Effector memory CD4-positive, alpha-beta T cell (primary cell): ENCODE results near the gene CADM1.

ENCODE experiments used
- DNase-seq, 3 donors: peaks; one replicate each; pipeline ENCODE4 v3.0.0-alpha.2; 2020
- H3K27ac ChIP-seq: 2 replicates; pipeline ENCODE4 v1.7.0; 2013; ENCODE audit warnings: mild to moderate bottlenecking, low read length, moderate library complexity; ENCODE audit not compliant: insufficient read depth, poor library complexity, severe bottlenecking
- H3K27me3 ChIP-seq: replicated peaks from 2 replicates; pipeline ENCODE4 v1.7.0; 2013; ENCODE audit warnings: mild to moderate bottlenecking, low read length; ENCODE audit not compliant: insufficient read depth, control insufficient read depth, poor library complexity, severe bottlenecking
- H3K36me3 ChIP-seq: 2 replicates; pipeline ENCODE4 v1.7.0; 2013; ENCODE audit warnings: mild to moderate bottlenecking, low read length, moderate library complexity; ENCODE audit not compliant: control insufficient read depth, insufficient read depth
- H3K4me1 ChIP-seq: 2 replicates; pipeline ENCODE4 v1.7.0; 2013; ENCODE audit warnings: low read length, mild to moderate bottlenecking; ENCODE audit not compliant: control insufficient read depth, insufficient read depth, poor library complexity, severe bottlenecking
- H3K4me3 ChIP-seq: 2 replicates; pipeline ENCODE4 v1.7.0; 2013; ENCODE audit warnings: low read length, low read depth, mild to moderate bottlenecking; ENCODE audit not compliant: insufficient read depth, poor library complexity, severe bottlenecking
- H3K9me3 ChIP-seq: 2 replicates; pipeline ENCODE4 v1.7.0; 2013; ENCODE audit warnings: mild to moderate bottlenecking, low read length, moderate library complexity; ENCODE audit not compliant: control insufficient read depth

CADM1 gene

DNA sequence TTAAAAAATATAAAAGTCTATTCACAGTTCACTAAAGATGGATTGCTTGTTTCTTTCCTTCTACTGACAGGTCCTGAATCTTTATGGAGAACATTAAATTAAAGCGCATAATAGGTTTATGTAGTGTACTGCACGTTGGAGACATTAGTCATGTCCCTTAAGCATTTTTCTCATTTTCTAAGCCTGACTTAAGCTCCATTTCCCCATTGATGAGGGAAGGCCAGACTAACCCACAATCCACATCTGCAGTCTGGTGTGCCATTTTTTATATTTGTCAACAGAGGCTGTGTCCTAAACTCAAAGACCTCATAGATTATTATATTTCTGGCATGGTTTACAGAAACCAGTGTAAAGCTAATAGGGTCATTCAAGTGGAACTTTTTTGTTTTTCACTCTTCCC, 39.9 kb downstream of the CADM1 start:
- Histone ChIP-seq H3K27me3 (no peaks in the 10 kb centered on the region), H3K4me3 (no peak overlapping the region), H3K9me3 (no peaks in the 10 kb centered on the region), H3K4me1 (no peaks in the 10 kb centered on the region), H3K36me3 (no peaks in the 10 kb centered on the region), H3K27ac (no peak overlapping the region)
- no peak for DNase-seq

GRCh38 chr11:115463606-115464005, 40.6 kb downstream of the CADM1 start:
- no peaks in the 10 kb centered on the region for H3K36me3 ChIP-seq
- no peaks in the 10 kb centered on the region for H3K4me1 ChIP-seq
- H3K27ac ChIP-seq: no peak overlapping the region
- H3K4me3 ChIP-seq: no peak overlapping the region
- H3K9me3 ChIP-seq: no peaks in the 10 kb centered on the region
- H3K27me3 ChIP-seq: no peaks in the 10 kb centered on the region
- DNase-seq: no peak

DNA sequence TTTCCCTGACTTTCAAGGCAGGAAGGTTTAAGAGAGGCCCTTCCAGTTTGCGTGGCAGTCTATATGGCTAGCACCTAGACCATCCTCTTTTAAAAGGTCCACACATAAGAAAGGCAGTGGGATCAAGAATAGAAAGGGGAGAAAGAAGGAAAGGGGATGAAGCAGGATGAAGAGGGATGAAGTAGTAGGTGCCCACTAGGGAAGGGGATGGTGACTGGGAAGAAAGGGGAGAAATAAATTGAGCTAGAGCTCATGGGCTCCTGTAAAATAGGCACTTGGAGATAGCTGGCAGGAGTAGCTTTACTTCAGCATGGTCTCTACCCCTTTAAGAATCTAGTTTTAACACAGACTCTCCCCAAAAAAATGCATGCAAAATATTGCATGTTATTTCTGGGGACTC, 41.5 kb downstream of the CADM1 start:
- H3K9me3 ChIP-seq: no peaks in the 10 kb centered on the region
- DNase-seq: no peak
- H3K27ac ChIP-seq: no peak overlapping the region
- H3K4me3 ChIP-seq: no peak overlapping the region
- no peaks in the 10 kb centered on the region for H3K36me3 ChIP-seq
- H3K4me1 ChIP-seq: no peaks in the 10 kb centered on the region
- no peaks in the 10 kb centered on the region for H3K27me3 ChIP-seq

- H3K27ac ChIP-seq: no peak overlapping the region
- no peak overlapping the region for H3K4me3 ChIP-seq
- H3K4me1 ChIP-seq: no peaks in the 10 kb centered on the region
- no peaks in the 10 kb centered on the region for H3K36me3 ChIP-seq
- no peaks in the 10 kb centered on the region for H3K9me3 ChIP-seq
- H3K27me3 ChIP-seq: no peaks in the 10 kb centered on the region
- DNase-seq: no peak
Measured at GRCh38 chr11:115462004-115462541, 42.1 kb downstream of the CADM1 start.

- DNase-seq: no peak
- Histone ChIP-seq H3K4me1 (no peaks in the 10 kb centered on the region), H3K4me3 (no peak overlapping the region)
Measured at GRCh38 chr11:115460512-115460911, 43.7 kb downstream of the CADM1 start.

DNA sequence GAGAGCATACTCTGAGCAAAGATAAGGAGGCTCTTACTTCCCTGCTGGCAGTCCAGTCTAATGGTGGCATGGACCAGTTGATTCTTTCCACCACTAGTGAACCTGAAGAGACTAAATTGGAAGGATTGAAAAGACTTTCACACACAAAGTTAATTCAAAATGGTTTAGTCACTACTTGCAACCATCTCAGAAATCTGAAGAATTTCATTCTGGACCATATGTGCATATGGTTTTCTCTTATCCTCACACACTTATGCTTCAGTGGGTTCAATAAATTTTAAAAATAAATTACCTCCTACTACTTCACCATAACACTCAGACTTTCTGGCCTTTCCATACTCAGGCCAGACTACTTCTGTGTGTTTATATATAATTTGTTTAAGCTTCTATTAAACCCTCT, 44.7 kb downstream of the CADM1 start:
- Histone ChIP-seq H3K36me3 (no peaks in the 10 kb centered on the region), H3K4me1 (no peaks in the 10 kb centered on the region), H3K4me3 (no peak overlapping the region), H3K9me3 (no peaks in the 10 kb centered on the region), H3K27me3 (no peaks in the 10 kb centered on the region), H3K27ac (no peak overlapping the region)
- no peak for DNase-seq

More at GRCh38 chr11:115460512-115460911, 43.7 kb downstream of the CADM1 start:
- Histone ChIP-seq H3K27me3 (no peaks in the 10 kb centered on the region), H3K27ac (no peak overlapping the region), H3K9me3 (no peaks in the 10 kb centered on the region), H3K36me3 (no peaks in the 10 kb centered on the region)

- H3K9me3 ChIP-seq: no peaks in the 10 kb centered on the region
- H3K36me3 ChIP-seq: no peaks in the 10 kb centered on the region
- H3K27me3 ChIP-seq: no peaks in the 10 kb centered on the region
- DNase-seq: no peak
- no peaks in the 10 kb centered on the region for H3K4me1 ChIP-seq
- H3K27ac ChIP-seq: no peak overlapping the region
- H3K4me3 ChIP-seq: no peak overlapping the region
Measured at GRCh38 chr11:115458877-115459276, 45.3 kb downstream of the CADM1 start.

DNA sequence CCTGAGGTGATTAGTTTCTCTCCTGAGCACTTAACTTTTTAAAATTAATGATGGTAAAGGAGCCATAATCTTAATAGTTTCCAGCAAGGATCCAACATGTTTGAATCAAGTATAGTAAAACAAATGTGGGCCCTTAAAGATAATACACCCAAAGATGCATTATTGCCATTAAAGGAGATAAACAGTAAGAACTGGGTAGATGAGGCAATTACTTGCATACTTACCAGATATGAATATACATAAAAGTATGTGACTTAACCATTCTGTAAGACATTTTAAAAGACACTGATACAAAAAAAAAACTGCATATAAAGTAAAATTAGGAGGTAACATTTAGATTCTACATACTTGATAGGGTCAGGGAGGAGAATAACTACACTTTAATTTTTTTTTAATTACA, 48.2 kb downstream of the CADM1 start:
- H3K27ac ChIP-seq: no peak overlapping the region
- no peak for DNase-seq
- no peaks in the 10 kb centered on the region for H3K36me3 ChIP-seq
- H3K9me3 ChIP-seq: no peaks in the 10 kb centered on the region
- H3K4me3 ChIP-seq: no peak overlapping the region
- no peaks in the 10 kb centered on the region for H3K4me1 ChIP-seq
- H3K27me3 ChIP-seq: no peaks in the 10 kb centered on the region

GRCh38 chr11:115455613-115456012, 48.6 kb downstream of the CADM1 start:
- Histone ChIP-seq H3K4me3 (no peak overlapping the region), H3K27ac (no peak overlapping the region)

GRCh38 chr11:115454525-115454924, 49.7 kb downstream of the CADM1 start:
- no peak overlapping the region for H3K27ac ChIP-seq
- no peak for DNase-seq
- H3K9me3 ChIP-seq: no peaks in the 10 kb centered on the region
- H3K4me1 ChIP-seq: no peaks in the 10 kb centered on the region
- no peak overlapping the region for H3K4me3 ChIP-seq
- H3K36me3 ChIP-seq: no peaks in the 10 kb centered on the region
- H3K27me3 ChIP-seq: no peaks in the 10 kb centered on the region

More at GRCh38 chr11:115455613-115456012, 48.6 kb downstream of the CADM1 start:
- DNase-seq: no peak
- Histone ChIP-seq H3K4me1 (no peaks in the 10 kb centered on the region), H3K36me3 (no peaks in the 10 kb centered on the region), H3K27me3 (no peaks in the 10 kb centered on the region), H3K9me3 (no peaks in the 10 kb centered on the region)
